Measurements from ENCODE around the gene GSDME.

DNA sequence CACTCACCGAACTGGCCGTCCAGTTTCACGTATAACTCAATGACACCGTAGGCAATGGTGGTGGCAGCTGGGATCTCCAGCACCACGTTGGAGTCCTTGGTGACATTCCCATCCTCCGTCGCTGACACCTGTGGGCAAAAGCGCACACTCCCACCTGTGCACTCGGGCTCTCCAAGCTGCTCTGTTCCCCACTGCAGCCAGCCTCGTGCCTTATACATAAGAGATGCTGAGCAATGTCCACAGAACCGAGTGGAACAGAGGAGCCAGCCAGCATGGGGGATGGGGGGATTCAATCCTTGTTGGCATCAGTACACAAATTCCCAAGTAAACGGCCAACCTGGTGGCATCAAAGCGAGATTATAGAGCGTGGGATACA lies 40.0 kb downstream of the GSDME start:
- TF ChIP-seq EZH2 (IDR thresholded peaks at IDR 0.05; ENCODE audit: borderline replicate concordance): no peak
- TF ChIP-seq, protein P1, sequence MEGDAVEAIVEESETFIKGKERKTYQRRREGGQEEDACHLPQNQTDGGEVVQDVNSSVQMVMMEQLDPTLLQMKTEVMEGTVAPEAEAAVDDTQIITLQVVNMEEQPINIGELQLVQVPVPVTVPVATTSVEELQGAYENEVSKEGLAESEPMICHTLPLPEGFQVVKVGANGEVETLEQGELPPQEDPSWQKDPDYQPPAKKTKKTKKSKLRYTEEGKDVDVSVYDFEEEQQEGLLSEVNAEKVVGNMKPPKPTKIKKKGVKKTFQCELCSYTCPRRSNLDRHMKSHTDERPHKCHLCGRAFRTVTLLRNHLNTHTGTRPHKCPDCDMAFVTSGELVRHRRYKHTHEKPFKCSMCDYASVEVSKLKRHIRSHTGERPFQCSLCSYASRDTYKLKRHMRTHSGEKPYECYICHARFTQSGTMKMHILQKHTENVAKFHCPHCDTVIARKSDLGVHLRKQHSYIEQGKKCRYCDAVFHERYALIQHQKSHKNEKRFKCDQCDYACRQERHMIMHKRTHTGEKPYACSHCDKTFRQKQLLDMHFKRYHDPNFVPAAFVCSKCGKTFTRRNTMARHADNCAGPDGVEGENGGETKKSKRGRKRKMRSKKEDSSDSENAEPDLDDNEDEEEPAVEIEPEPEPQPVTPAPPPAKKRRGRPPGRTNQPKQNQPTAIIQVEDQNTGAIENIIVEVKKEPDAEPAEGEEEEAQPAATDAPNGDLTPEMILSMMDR (IDR thresholded peaks at IDR 0.05; ENCODE audit: poor library complexity): no peak
- no peak for TF ChIP-seq EZH2phosphoT487 (IDR thresholded peaks at IDR 0.05; ENCODE audit: low read depth, severe bottlenecking, unreplicated experiment)
